B cell (primary cell): Measurements from ENCODE around the gene NAP1L1.

Source experiments
- CTCF ChIP-seq: fragments of 200-600 bp; IDR thresholded peaks from one replicate; pipeline ENCODE4 v1.8.0; 2022; ENCODE audit warnings: antibody characterized with exemption, mild to moderate bottlenecking
- EZH2 ChIP-seq: IDR thresholded peaks from 2 replicates; pipeline ENCODE4 v1.6.1; 2012; ENCODE audit warnings: borderline replicate concordance, low read depth, mild to moderate bottlenecking, moderate library complexity, low read length; ENCODE audit not compliant: insufficient read depth, poor library complexity, severe bottlenecking

DNA sequence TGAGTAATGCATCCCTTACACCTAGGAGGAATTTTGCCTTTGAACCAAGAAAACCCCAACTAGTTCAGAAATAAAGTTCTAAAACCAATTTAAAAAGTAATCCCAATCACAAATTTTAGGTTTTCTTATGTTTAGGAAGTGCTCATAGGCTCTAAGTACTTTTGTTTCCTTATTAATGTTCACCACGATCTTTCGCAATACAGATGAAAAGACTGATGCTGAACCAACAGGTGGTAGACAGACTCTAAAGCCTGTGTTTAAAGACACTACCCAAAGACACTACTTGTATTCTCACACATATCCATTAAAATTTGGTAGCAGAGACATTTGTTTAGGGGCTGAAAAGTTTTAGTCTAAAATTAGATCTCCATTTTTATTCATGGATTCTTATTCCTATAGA is 42.3 kb downstream of the NAP1L1 start:
- TF ChIP-seq CTCF (no peak), EZH2 (no peak)
